GM21576 (cell line): ENCODE measurements around the gene PERM1.

Experiments used
- ATAC-seq: cut with Tn5 transposase; IDR thresholded peaks from one replicate; pipeline ENCODE4 v1.9.1; 2021; ENCODE audit warnings: mild to moderate bottlenecking, moderate library complexity; ENCODE audit not compliant: unreplicated experiment

PERM1 gene

GRCh38 chr1:936348-937264 is 45.3 kb downstream of the PERM1 start:
- ATAC-seq: no peak

GRCh38 chr1:935751-936231 is 46.1 kb downstream of the PERM1 start:
- no peak for ATAC-seq

- no peak for ATAC-seq
These were observed 46.7 kb downstream of the PERM1 start for GRCh38 chr1:934991-935750.

GRCh38 chr1:933603-933940 is 48.3 kb downstream of the PERM1 start:
- ATAC-seq: no peak

GRCh38 chr1:932776-933602 is 48.9 kb downstream of the PERM1 start:
- no peak for ATAC-seq

GRCh38 chr1:932173-932510 is 49.8 kb downstream of the PERM1 start:
- ATAC-seq: no peak

GRCh38 chr1:931380-932172 is 50.3 kb downstream of the PERM1 start:
- no peak for ATAC-seq

GRCh38 chr1:930633-931138 is 51.2 kb downstream of the PERM1 start:
- no peak for ATAC-seq

GRCh38 chr1:929712-930632 is 51.9 kb downstream of the PERM1 start:
- ATAC-seq: no peak

- no peak for ATAC-seq
These were observed 52.9 kb downstream of the PERM1 start for GRCh38 chr1:928825-929661.

- no peak for ATAC-seq
These were observed 54.1 kb downstream of the PERM1 start for GRCh38 chr1:927748-928147.

- no peak for ATAC-seq
These were observed 54.7 kb downstream of the PERM1 start for GRCh38 chr1:927234-927633.

- ATAC-seq: no peak
These were observed 56.1 kb downstream of the PERM1 start for GRCh38 chr1:925561-926421.
